Brain microvascular endothelial cell (primary cell): ENCODE data around the gene ARHGAP26.

Experiments
- DNase-seq: peaks from one replicate; pipeline ENCODE4 v3.0.0-alpha.2; 2020
- H3K27ac ChIP-seq: fragments of 250-450 bp; sonication (Bioruptor Pico); 2 replicates; pipeline ENCODE4 v1.5.1; 2020; ENCODE audit warnings: mild to moderate bottlenecking, moderate library complexity
- H3K27me3 ChIP-seq: fragments of 250-450 bp; sonication (Bioruptor Pico); replicated peaks from 2 replicates; pipeline ENCODE4 v1.5.1; 2020; ENCODE audit warnings: mild to moderate bottlenecking
- H3K36me3 ChIP-seq: fragments of 250-450 bp; sonication (Bioruptor Pico); replicated peaks from 2 replicates; pipeline ENCODE4 v1.5.1; 2020; ENCODE audit warnings: mild to moderate bottlenecking
- H3K4me3 ChIP-seq: 2 replicates; pipeline ENCODE4 v1.5.1; 2011; ENCODE audit warnings: low read depth, mild to moderate bottlenecking, control low read depth, low read length, moderate library complexity
- CTCF ChIP-seq: IDR thresholded peaks from 2 replicates; pipeline ENCODE4 v1.5.1; 2011; ENCODE audit warnings: low read depth, mild to moderate bottlenecking, moderate library complexity, low read length, control low read depth, inconsistent platforms; ENCODE audit errors: missing control alignments
- in situ Hi-C: cut with HindIII; loops from 2 replicates; pipeline ENCODE4 v1.10.0; 2017; ENCODE audit warnings: low sequenced_read_pairs, low pct_ligation_motif_present

The ARHGAP26 gene

GRCh38 chr5:142881076-142881783 lies 111.1 kb downstream of the ARHGAP26 start:
- in situ Hi-C loops: no loop called here
- H3K27me3 ChIP-seq: no peaks in the 10 kb centered on the region
- peak; percentile 85 for DNase-seq
- peak overlapping the region; percentile 26 for H3K27ac ChIP-seq
- H3K36me3 ChIP-seq: no peaks in the 10 kb centered on the region
- no peak for TF ChIP-seq CTCF
- H3K4me3 ChIP-seq: no peak overlapping the region

GRCh38 chr5:142881784-142882126 lies 111.6 kb downstream of the ARHGAP26 start:
- in situ Hi-C loops: no loop called here
- Histone ChIP-seq H3K36me3 (no peaks in the 10 kb centered on the region), H3K27me3 (no peaks in the 10 kb centered on the region), H3K27ac (no peak overlapping the region), H3K4me3 (no peak overlapping the region)
- no peak for DNase-seq
- no peak for TF ChIP-seq CTCF

GRCh38 chr5:142883025-142883424 lies 112.8 kb downstream of the ARHGAP26 start:
- in situ Hi-C loops: no loop called here
- Histone ChIP-seq H3K36me3 (no peaks in the 10 kb centered on the region), H3K4me3 (no peak overlapping the region), H3K27me3 (no peaks in the 10 kb centered on the region), H3K27ac (peak overlapping the region; percentile 31)
- TF ChIP-seq CTCF: no peak
- DNase-seq: peak; percentile 77

GRCh38 chr5:142883438-142883837 lies 113.3 kb downstream of the ARHGAP26 start:
- in situ Hi-C loops: no loop called here
- DNase-seq: no peak
- H3K36me3 ChIP-seq: no peaks in the 10 kb centered on the region
- H3K27ac ChIP-seq: peak overlapping the region; percentile 15
- no peaks in the 10 kb centered on the region for H3K27me3 ChIP-seq
- H3K4me3 ChIP-seq: no peak overlapping the region
- TF ChIP-seq CTCF: no peak

- Histone ChIP-seq H3K27ac (no peak overlapping the region), H3K36me3 (no peaks in the 10 kb centered on the region)
- in situ Hi-C loops: no loop called here
Observed at GRCh38 chr5:142884029-142884428, 113.9 kb downstream of the ARHGAP26 start.

More at GRCh38 chr5:142884029-142884428, 113.9 kb downstream of the ARHGAP26 start:
- TF ChIP-seq CTCF: no peak
- no peak for DNase-seq
- Histone ChIP-seq H3K27me3 (no peaks in the 10 kb centered on the region), H3K4me3 (no peak overlapping the region)
